Measurements from ENCODE around the gene PGC. TPM values are rescaled to one million over a fixed set of nuclear protein-coding genes. Genes with fewer than 3 reads are reported as not detected.

Gene PGC
- total and polyA plus RNA-seq, 2 of the 8 experiments (the other 6 are each of a cell fraction or from before 2014, with no cell fraction given): 0.09 TPM; not detected in 1

- no peak overlapping the region for H3K9ac ChIP-seq (replicated peaks in 1 of 4; ENCODE audit: extremely low read depth in 1 of 4, low read depth in 3 of 4, low read length in 3 of 4)
- TF ChIP-seq EZH2 (IDR thresholded peaks at IDR 0.05; ENCODE audit: low read depth, low read length, severe bottlenecking): no peak
- TF ChIP-seq CBX8 (IDR thresholded peaks at IDR 0.05; ENCODE audit: borderline replicate concordance, low read depth, low read length): no peak
- TF ChIP-seq RAD21 (IDR thresholded peaks at IDR 0.05 in 1 of 2, conservative IDR thresholded peaks at IDR 0.05 in 1 of 2; ENCODE audit: low read depth in 2 of 2, low read length in 2 of 2): no peak
- TF ChIP-seq SRF (IDR thresholded peaks at IDR 0.05; ENCODE audit: low read depth, low read length): no peak
- no peak for TF ChIP-seq EGR1 (IDR thresholded peaks at IDR 0.05; ENCODE audit: borderline replicate concordance, low read depth, low read length)
- no peak for TF ChIP-seq CHD2 (IDR thresholded peaks at IDR 0.05; ENCODE audit: low read length)
- no peak for TF ChIP-seq SAP30 (IDR thresholded peaks at IDR 0.05; ENCODE audit: insufficient read depth, insufficient replicate concordance, low read length)
- TF ChIP-seq MAX (IDR thresholded peaks at IDR 0.05): no peak
Observed at GRCh38 chr6:41705311-41705995, 41.7 kb downstream of the PGC start.

More at GRCh38 chr6:41705311-41705995, 41.7 kb downstream of the PGC start:
- Histone ChIP-seq H3K4ac (replicated peaks; ENCODE audit: insufficient read length, low read depth, low read length) (no peak overlapping the region), H3K79me2 (ENCODE audit: control insufficient read depth in 1 of 2, insufficient read depth in 2 of 2, low read length in 2 of 2) (no peaks in the 10 kb centered on the region), H2BK20ac (ENCODE audit: low read length) (no peak overlapping the region), H3K36me3 (ENCODE audit: control insufficient read depth in 2 of 4, insufficient read depth in 4 of 4, low read length in 3 of 4) (no peaks in the 10 kb centered on the region), H2BK12ac (ENCODE audit: low read depth, low read length) (0 out of 2 replicates have a peak overlapping the region, but pooled peaks have one; percentile 9), H2BK15ac (ENCODE audit: low read length) (no peak overlapping the region; the same call in 1 of the 2 replicates), H3K79me1 (ENCODE audit: low read depth, low read length) (0 out of 2 replicates have a peak, but pooled peaks cover 2% of the 10 kb centered on the region), H4K91ac (replicated peaks; ENCODE audit: insufficient read length, low read length) (peak overlapping the region; percentile 26), H3K27ac (ENCODE audit: low read depth, low read length) (no peak overlapping the region), H2BK120ac (replicated peaks; ENCODE audit: low read depth, low read length) (no peak overlapping the region), H4K5ac (ENCODE audit: insufficient read length, low read depth, low read length) (no peak overlapping the region), H3K4me2 (ENCODE audit: insufficient read depth in 1 of 2, low read depth in 2 of 2, low read length in 2 of 2) (no peak overlapping the region), H3K23me2 (ENCODE audit: low read depth, low read length) (peaks cover 3% of the 10 kb centered on the region; the same call in 1 of the 2 replicates), H3K14ac (ENCODE audit: insufficient read length) (no peak overlapping the region), H2BK5ac (ENCODE audit: low read depth, low read length) (no peak overlapping the region), H3K27me3 (replicated peaks in 1 of 4; ENCODE audit: control insufficient read depth in 3 of 4, extremely low read depth in 1 of 4, insufficient read depth in 3 of 4, low read length in 3 of 4) (no peaks in the 10 kb centered on the region; a peak in 1 of 7 replicates), H3K4me3 (ENCODE audit: extremely low read depth in 1 of 4, insufficient read depth in 2 of 4, low read depth in 3 of 4, low read length in 4 of 4) (no peak overlapping the region), H3K4me1 (replicated peaks in 1 of 4; ENCODE audit: control insufficient read depth in 3 of 4, insufficient read depth in 4 of 4, low read length in 3 of 4) (peaks cover 0 to 14% (median 4%) of the 10 kb centered on the region in 4 experiments; a peak in 6 of 7 replicates), H3K23ac (ENCODE audit: insufficient read length) (no peak overlapping the region), H3K56ac (replicated peaks; ENCODE audit: insufficient read length, low read depth, low read length) (no peak overlapping the region), H3K9me3 (ENCODE audit: insufficient read depth in 2 of 2, low read depth in 1 of 2, low read length in 1 of 2) (no peaks in the 10 kb centered on the region), H4K20me1 (replicated peaks in 1 of 2; ENCODE audit: control insufficient read depth in 1 of 2, insufficient read depth in 2 of 2, low read length in 2 of 2) (peaks cover 0 to 3% of the 10 kb centered on the region in 2 experiments), H3K18ac (ENCODE audit: extremely low read depth, low read length) (no peak overlapping the region), H2AK5ac (ENCODE audit: low read depth, low read length) (no peak overlapping the region), H4K8ac (ENCODE audit: extremely low read depth, insufficient read depth, low read length) (no peak overlapping the region; the same call in 1 of the 2 replicates), H2AFZ (ENCODE audit: low read length) (no peak overlapping the region)
- WGBS, 2 experiments (ENCODE audit: extremely low coverage in 1 of 2, insufficient coverage in 1 of 2, insufficient read length in 1 of 2, insufficient replicate concordance in 2 of 2, low coverage in 1 of 2, low lambda C conversion rate in 2 of 2, missing lambda C conversion rate in 1 of 2): 57% methylated on average over 12 of the region's 12 CpGs; no CpG with 5 or more reads in 1 of the 2 experiments
- DNase-seq (ENCODE audit: low read depth in 1 of 2, low spot score in 2 of 2) (no peak), FAIRE-seq (no peak)
- ChIA-PET CTCF (ENCODE audit: partially characterized antibody) (interaction anchor here (0.6 to 12.5 kb wide), 35 partner anchors 8 to 427 kb away, joined by 3 to 181 read pairs (median 4); partner anchors contain the start of genes PRICKLE4, TFEB and TOMM6), POLR2A (ENCODE audit: partially characterized antibody) (interaction anchor here (0.9 kb wide), 1 partner anchor 85 kb away, joined by 3 read pairs; no protein-coding TSS in a partner anchor)

All from H1 (cell line).